ENCODE data around the gene ZNF343. TPM values are rescaled to one million over a fixed set of nuclear protein-coding genes. Genes with fewer than 3 reads are reported as not detected.

The ZNF343 gene
- total RNA-seq, 1 experiment from 2014 or later: 13.8 TPM

- no peaks in the 10 kb centered on the region for H3K36me3 ChIP-seq (ENCODE audit: insufficient read depth, low read length, poor library complexity, severe bottlenecking)
- no peak overlapping the region for H3K27ac ChIP-seq (ENCODE audit: low read depth, low read length, poor library complexity, severe bottlenecking)
- BruUV-seq (replicated peaks): no TSS peak
- DNase-seq (ENCODE audit: low spot score): no peak
- no peak for TF ChIP-seq CTCF (conservative IDR thresholded peaks at IDR 0.05; ENCODE audit: low read depth, low read length)
- TF ChIP-seq EZH2 (IDR thresholded peaks at IDR 0.05; ENCODE audit: borderline replicate concordance, low read depth, low read length, poor library complexity, severe bottlenecking): no peak
- H3K4me3 ChIP-seq (ENCODE audit: low read depth, low read length, poor library complexity, severe bottlenecking): no peak overlapping the region
- ChIA-PET POLR2A (ENCODE audit: low non-redundant PET) (no interaction called here), CTCF (interaction anchor here (0.5 kb wide), 1 partner anchor 336 kb away, joined by 3 read pairs; no protein-coding TSS in a partner anchor)
- intact Hi-C loops (cut with micrococcal nuclease; ENCODE audit: unreplicated experiment): loop anchor here (2.0 to 10.0 kb wide), 3 partner anchors 246 to 689 kb away; no protein-coding TSS in a partner anchor
- no peaks in the 10 kb centered on the region for H3K4me1 ChIP-seq (ENCODE audit: insufficient read depth, low read length, poor library complexity, severe bottlenecking)
- H3K27me3 ChIP-seq (replicated peaks; ENCODE audit: insufficient read depth, low read depth, low read length, poor library complexity): no peaks in the 10 kb centered on the region
- no peaks in the 10 kb centered on the region for H3K9me3 ChIP-seq (ENCODE audit: low read depth, low read length, poor library complexity, severe bottlenecking)
These were observed 54.9 kb downstream of the ZNF343 start for GRCh38 chr20:2453792-2454191.

GRCh38 chr20:2451939-2452732 lies 56.6 kb downstream of the ZNF343 start:
- no peaks in the 10 kb centered on the region for H3K27me3 ChIP-seq (replicated peaks; ENCODE audit: insufficient read depth, low read depth, low read length, poor library complexity)
- CTCF ChIA-PET: interaction anchor here (0.7 to 1.6 kb wide), 5 partner anchors 9 to 245 kb away, joined by 3 to 13 read pairs (median 3); no protein-coding TSS in a partner anchor
- TF ChIP-seq EZH2 (IDR thresholded peaks at IDR 0.05; ENCODE audit: borderline replicate concordance, low read depth, low read length, poor library complexity, severe bottlenecking): no peak
- peak; percentile 92 for TF ChIP-seq CTCF (conservative IDR thresholded peaks at IDR 0.05; ENCODE audit: low read depth, low read length)
- DNase-seq (ENCODE audit: low spot score): peak; percentile 85
- intact Hi-C loops (cut with micrococcal nuclease; ENCODE audit: unreplicated experiment): loop anchor here (2.0 to 10.0 kb wide), 3 partner anchors 245 to 687 kb away; no protein-coding TSS in a partner anchor
- no peaks in the 10 kb centered on the region for H3K4me1 ChIP-seq (ENCODE audit: insufficient read depth, low read length, poor library complexity, severe bottlenecking)
- no peak overlapping the region for H3K4me3 ChIP-seq (ENCODE audit: low read depth, low read length, poor library complexity, severe bottlenecking)
- no peaks in the 10 kb centered on the region for H3K36me3 ChIP-seq (ENCODE audit: insufficient read depth, low read length, poor library complexity, severe bottlenecking)
- H3K27ac ChIP-seq (ENCODE audit: low read depth, low read length, poor library complexity, severe bottlenecking): no peak overlapping the region
- no peaks in the 10 kb centered on the region for H3K9me3 ChIP-seq (ENCODE audit: low read depth, low read length, poor library complexity, severe bottlenecking)
- POLR2A ChIA-PET (ENCODE audit: low non-redundant PET): no interaction called here
- BruUV-seq (replicated peaks): no TSS peak

GRCh38 chr20:2451422-2451821 lies 57.3 kb downstream of the ZNF343 start:
- ChIA-PET POLR2A (ENCODE audit: low non-redundant PET) (no interaction called here), CTCF (interaction anchor here (1.6 kb wide), 1 partner anchor 244 kb away, joined by 13 read pairs; no protein-coding TSS in a partner anchor)
- Histone ChIP-seq H3K27me3 (replicated peaks; ENCODE audit: insufficient read depth, low read depth, low read length, poor library complexity) (no peaks in the 10 kb centered on the region), H3K9me3 (ENCODE audit: low read depth, low read length, poor library complexity, severe bottlenecking) (no peaks in the 10 kb centered on the region), H3K27ac (ENCODE audit: low read depth, low read length, poor library complexity, severe bottlenecking) (no peak overlapping the region), H3K36me3 (ENCODE audit: insufficient read depth, low read length, poor library complexity, severe bottlenecking) (no peaks in the 10 kb centered on the region), H3K4me3 (ENCODE audit: low read depth, low read length, poor library complexity, severe bottlenecking) (no peak overlapping the region), H3K4me1 (ENCODE audit: insufficient read depth, low read length, poor library complexity, severe bottlenecking) (no peaks in the 10 kb centered on the region)
- TF ChIP-seq EZH2 (IDR thresholded peaks at IDR 0.05; ENCODE audit: borderline replicate concordance, low read depth, low read length, poor library complexity, severe bottlenecking): no peak
- no peak for TF ChIP-seq CTCF (conservative IDR thresholded peaks at IDR 0.05; ENCODE audit: low read depth, low read length)
- no TSS peak for BruUV-seq (replicated peaks)
- DNase-seq (ENCODE audit: low spot score): no peak
- intact Hi-C loops (cut with micrococcal nuclease; ENCODE audit: unreplicated experiment): loop anchor here (5.0 to 10.0 kb wide), 2 partner anchors 244 to 487 kb away; no protein-coding TSS in a partner anchor

All from A673 (cell line).